ENCODE results near the gene C1QTNF9B.

GRCh38 chr13:23905766-23906165, 8.5 kb upstream of the C1QTNF9B start:
- TF ChIP-seq SIN3A (IDR thresholded peaks at IDR 0.05; ENCODE audit: borderline replicate concordance, insufficient read depth, low read length) = no peak
- no peak for TF ChIP-seq POLR2AphosphoS5 (IDR thresholded peaks at IDR 0.05; ENCODE audit: low read depth, low read length)

All from PFSK-1 (cell line).